Glutamatergic neuron (in vitro differentiated cells): ENCODE results near the gene GABRG3. TPM values are rescaled to one million over a fixed set of nuclear protein-coding genes. Genes with fewer than 3 reads are reported as not detected.

Experiments used
- DNase-seq: peaks from one replicate; pipeline ENCODE4 v3.0.0; 2022
- H3K27ac Mint-ChIP-seq: one replicate; pipeline ENCODE4 v1.8.0; 2020; ENCODE audit warnings: mild to moderate bottlenecking, mixed read lengths, inconsistent platforms; ENCODE audit not compliant: unreplicated experiment
- H3K27me3 Mint-ChIP-seq: one replicate; pipeline ENCODE4 v1.8.0; 2020; ENCODE audit warnings: mild to moderate bottlenecking, moderate library complexity, mixed read lengths, inconsistent platforms; ENCODE audit not compliant: unreplicated experiment
- H3K36me3 Mint-ChIP-seq: one replicate; pipeline ENCODE4 v1.8.0; 2020; ENCODE audit warnings: mild to moderate bottlenecking, mixed read lengths, inconsistent platforms; ENCODE audit not compliant: unreplicated experiment
- H3K4me1 Mint-ChIP-seq: one replicate; pipeline ENCODE4 v1.8.0; 2020; ENCODE audit warnings: mild to moderate bottlenecking, low read depth, mixed read lengths, inconsistent platforms; ENCODE audit not compliant: unreplicated experiment
- H3K4me3 Mint-ChIP-seq: one replicate; pipeline ENCODE4 v1.8.0; 2020; ENCODE audit warnings: mild to moderate bottlenecking, mixed read lengths, inconsistent platforms; ENCODE audit not compliant: unreplicated experiment
- H3K9me3 Mint-ChIP-seq: one replicate; pipeline ENCODE4 v1.8.0; 2020; ENCODE audit warnings: mild to moderate bottlenecking, moderate library complexity, mixed read lengths, inconsistent platforms; ENCODE audit not compliant: unreplicated experiment
- CTCF ChIP-seq: fragments of 200-600 bp; sonication (generic); IDR thresholded peaks from one replicate; pipeline ENCODE4 v1.5.0; 2021; ENCODE audit not compliant: partially characterized antibody, unreplicated experiment
- total RNA-seq: library from RNA; stranded (reverse); fragmentation: NEBNext Ultra II Directional; extraction: Animal tissue kit (Norgen Biotek cat#: 25700); gene quantifications from one replicate; pipeline ENCODE4 v1.2.1, GENCODE V29; 2021; ENCODE audit not compliant: unreplicated experiment

The GABRG3 gene
- total RNA-seq, 1 donor from 2014 or later: 1.3 TPM

GRCh38 chr15:26934848-26935247, 36.1 kb upstream of the GABRG3 start:
- no peaks in the 10 kb centered on the region for H3K4me1 Mint-ChIP-seq
- DNase-seq: no peak
- peaks cover 5% of the 10 kb centered on the region for H3K27me3 Mint-ChIP-seq
- no peak overlapping the region for H3K4me3 Mint-ChIP-seq
- TF ChIP-seq CTCF: no peak
- H3K36me3 Mint-ChIP-seq: peaks cover 6% of the 10 kb centered on the region
- H3K9me3 Mint-ChIP-seq: peaks cover 5% of the 10 kb centered on the region
- no peak overlapping the region for H3K27ac Mint-ChIP-seq

- Mint-ChIP-seq H3K36me3 (peaks cover 6% of the 10 kb centered on the region), H3K4me3 (no peak overlapping the region), H3K9me3 (peaks cover 5% of the 10 kb centered on the region), H3K27me3 (peaks cover 5% of the 10 kb centered on the region), H3K4me1 (no peaks in the 10 kb centered on the region), H3K27ac (no peak overlapping the region)
- no peak for DNase-seq
- TF ChIP-seq CTCF: no peak
Observed at GRCh38 chr15:26935322-26935721, 35.7 kb upstream of the GABRG3 start.

- no peak for DNase-seq
- TF ChIP-seq CTCF: no peak
- Mint-ChIP-seq H3K27ac (no peak overlapping the region), H3K4me1 (no peaks in the 10 kb centered on the region), H3K27me3 (peaks cover 3% of the 10 kb centered on the region), H3K9me3 (peaks cover 5% of the 10 kb centered on the region), H3K36me3 (peaks cover 5% of the 10 kb centered on the region), H3K4me3 (no peak overlapping the region)
Observed at GRCh38 chr15:26936502-26936901, 34.5 kb upstream of the GABRG3 start.

GRCh38 chr15:26937134-26937533, 33.8 kb upstream of the GABRG3 start:
- Mint-ChIP-seq H3K36me3 (no peaks in the 10 kb centered on the region), H3K4me3 (no peak overlapping the region), H3K27ac (no peak overlapping the region), H3K9me3 (peaks cover 5% of the 10 kb centered on the region), H3K4me1 (no peaks in the 10 kb centered on the region), H3K27me3 (peaks cover 3% of the 10 kb centered on the region)
- no peak for DNase-seq
- no peak for TF ChIP-seq CTCF

- Mint-ChIP-seq H3K9me3 (peaks cover 7% of the 10 kb centered on the region), H3K27ac (no peak overlapping the region), H3K27me3 (peaks cover 6% of the 10 kb centered on the region), H3K4me3 (no peak overlapping the region), H3K36me3 (no peaks in the 10 kb centered on the region), H3K4me1 (no peaks in the 10 kb centered on the region)
- no peak for DNase-seq
- no peak for TF ChIP-seq CTCF
Observed at GRCh38 chr15:26939398-26939797, 31.6 kb upstream of the GABRG3 start.
